ENCODE measurements around the gene INPP1.
A peak's percentile ranks its signal among the peaks of the same experiment; 100 is the strongest.

The INPP1 gene

DNA sequence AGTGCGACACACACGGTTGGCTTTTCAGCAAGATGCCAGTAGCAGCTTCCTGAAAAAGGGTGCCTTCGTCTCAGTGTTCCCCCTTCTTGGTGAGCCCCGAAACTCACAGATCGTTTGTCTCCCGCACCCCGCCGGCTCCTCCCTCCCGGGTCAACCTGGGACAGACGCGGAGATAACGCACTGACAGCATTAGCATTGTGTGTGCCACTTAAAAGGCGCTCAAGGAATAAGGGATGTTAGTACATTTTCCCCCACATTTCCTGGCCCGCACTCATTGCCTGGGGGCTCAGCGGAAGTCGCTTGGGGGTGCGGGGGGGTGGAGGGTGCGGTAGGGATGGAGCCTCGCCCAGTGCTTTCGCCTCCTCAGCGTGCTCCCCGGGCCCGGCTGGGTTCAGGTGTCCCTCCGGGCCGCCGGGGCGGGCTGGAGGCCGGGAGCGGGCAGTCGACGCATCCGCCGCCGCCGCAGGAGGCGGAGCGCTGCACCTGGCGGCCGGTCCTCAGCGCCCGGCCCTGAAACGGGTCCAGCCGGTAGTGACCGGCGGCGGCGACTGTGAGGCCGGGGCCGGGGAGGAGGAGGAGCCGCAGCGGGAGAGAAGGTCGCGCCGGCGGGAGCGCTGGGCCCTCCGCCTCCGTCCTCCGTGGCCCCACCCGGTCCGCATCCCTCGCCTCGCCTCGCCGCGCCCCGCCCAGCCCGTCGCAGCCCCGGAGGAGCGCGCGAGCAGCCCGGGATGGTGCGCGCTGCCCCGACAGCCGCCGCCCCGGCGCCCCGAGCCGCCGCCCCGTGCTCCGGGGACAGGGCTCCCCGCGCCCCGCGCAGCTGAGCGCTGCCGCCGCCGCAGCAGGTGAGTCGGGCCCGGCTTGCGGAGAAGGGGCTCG is 64.5 kb downstream of the INPP1 start, which contains the start of gene MFSD6:
Gene MFSD6 (plus strand): TSS at position 694 of the 876 bp plus-strand sequence. CDS start 27,675 bp downstream, outside the sequence.
- DNase-seq (ENCODE audit: low read depth in 1 of 2, low spot score in 1 of 2): peak; percentile 34 to 46

DNA sequence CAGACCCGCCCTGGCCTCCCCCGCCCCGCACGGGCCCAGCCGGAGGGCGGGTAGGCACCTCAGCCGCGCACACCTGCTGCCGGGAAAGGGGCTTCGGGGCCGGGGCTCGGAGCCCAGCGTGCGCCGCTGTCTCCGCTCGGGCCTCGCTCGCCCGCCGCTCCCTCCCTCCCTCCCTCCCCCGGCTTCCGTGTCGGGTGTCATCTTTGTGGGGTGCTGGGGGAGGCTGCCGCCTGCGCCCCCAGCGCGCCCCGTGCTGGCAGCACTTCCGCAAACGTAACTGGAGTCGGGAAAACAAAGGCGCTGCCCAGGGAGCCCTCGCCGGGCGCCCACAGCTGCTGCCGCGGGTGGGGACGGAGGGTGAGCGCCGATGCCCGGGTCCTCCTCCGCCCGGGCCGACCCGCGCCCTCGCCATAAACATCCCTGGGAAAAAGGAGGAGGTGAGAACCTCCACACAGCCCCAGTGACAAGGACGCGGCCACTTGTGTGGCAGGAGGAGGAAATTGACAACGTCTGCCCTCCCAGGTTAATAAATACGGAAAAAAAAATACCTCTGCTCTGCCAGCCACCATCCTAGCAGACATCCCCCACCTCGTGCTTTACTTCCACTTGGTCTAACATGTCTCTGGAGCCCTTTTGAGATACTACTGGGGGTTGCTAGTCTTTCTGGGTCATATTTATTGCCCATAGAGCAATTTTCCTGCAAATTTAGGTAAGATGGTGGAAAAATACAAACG is 65.3 kb downstream of the INPP1 start:
- peak; percentile 54 to 64 for DNase-seq (ENCODE audit: low read depth in 1 of 2, low spot score in 1 of 2)

DNA sequence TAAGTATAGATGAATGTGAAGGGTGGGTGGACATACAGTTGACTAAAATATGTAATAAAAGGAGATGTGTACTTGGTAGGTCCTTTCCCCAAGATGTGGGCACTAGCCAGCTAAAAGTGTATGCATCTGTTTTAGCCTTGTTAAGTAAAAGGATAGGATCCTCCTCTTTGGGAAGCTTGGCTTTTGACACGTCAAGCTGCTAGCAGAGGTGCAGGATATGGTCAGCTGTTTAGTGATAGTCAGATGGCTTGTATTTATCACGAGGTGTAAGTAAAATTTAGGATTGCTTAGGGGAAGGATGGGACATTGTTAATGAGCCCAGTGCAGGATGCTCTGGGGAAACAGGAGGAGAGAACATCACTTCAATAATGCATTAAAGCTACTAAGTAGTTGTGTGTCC is 66.2 kb downstream of the INPP1 start:
- no peak for DNase-seq (ENCODE audit: low read depth in 1 of 2, low spot score in 1 of 2)

DNA sequence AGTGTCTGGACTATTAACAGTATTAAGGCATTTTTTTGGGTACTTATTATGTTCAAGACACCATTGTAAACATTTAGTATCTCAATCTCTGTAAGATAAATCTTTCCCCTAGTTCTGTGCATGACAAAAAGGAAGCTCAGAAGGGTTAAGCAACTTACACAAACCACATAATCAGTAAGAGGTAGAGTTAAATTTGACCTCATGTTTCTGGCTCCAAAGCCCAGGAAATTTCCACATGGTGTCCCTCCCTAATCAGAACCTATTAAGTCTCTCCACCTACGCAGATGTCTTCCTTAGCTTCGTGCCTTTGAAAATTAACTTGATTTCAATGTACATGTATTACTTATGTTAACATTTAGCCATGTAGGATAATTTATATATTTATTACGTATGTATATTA is 66.8 kb downstream of the INPP1 start:
- DNase-seq (ENCODE audit: low read depth in 1 of 2, low spot score in 1 of 2): no peak

DNA sequence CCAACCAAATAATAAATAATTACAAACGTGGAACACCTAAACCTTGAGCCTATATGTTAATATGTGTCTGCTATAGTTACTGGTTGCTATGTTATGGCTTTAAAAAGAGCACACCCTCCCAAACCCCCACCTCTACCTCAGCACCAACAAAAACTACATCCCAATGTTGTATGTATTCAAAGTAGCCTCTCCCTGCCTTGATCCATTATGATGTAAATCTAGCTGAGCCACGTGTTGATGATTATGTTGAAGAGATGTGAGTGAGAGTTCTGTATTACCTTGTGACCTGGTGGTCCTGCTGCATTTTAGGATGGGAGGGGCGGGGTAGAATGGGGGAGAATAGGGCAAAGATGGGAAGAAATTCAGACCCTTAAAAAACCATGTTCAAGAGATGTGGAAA is 69.6 kb downstream of the INPP1 start:
- DNase-seq (ENCODE audit: low read depth in 1 of 2, low spot score in 1 of 2): no peak

DNA sequence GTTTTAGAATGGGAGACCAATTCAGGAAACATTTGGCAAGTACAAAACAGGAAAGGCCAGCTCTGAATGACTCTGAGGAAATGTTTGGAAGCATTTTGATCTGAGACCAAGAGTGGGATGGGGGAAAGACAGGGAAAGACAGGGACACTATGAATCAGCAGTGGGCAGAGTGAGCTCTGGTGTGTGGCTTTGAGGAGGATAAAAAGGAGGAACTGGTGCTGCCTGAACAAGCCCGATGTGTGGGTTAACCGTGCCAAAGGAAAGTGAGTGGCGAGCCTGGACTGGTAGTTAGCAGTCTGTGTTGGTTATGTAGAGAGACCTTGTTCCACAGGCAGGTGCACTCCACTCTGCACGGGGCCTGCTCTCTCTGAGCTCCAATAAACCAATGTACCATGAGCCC is 70.0 kb downstream of the INPP1 start:
- DNase-seq (ENCODE audit: low read depth in 1 of 2, low spot score in 1 of 2): no peak

DNA sequence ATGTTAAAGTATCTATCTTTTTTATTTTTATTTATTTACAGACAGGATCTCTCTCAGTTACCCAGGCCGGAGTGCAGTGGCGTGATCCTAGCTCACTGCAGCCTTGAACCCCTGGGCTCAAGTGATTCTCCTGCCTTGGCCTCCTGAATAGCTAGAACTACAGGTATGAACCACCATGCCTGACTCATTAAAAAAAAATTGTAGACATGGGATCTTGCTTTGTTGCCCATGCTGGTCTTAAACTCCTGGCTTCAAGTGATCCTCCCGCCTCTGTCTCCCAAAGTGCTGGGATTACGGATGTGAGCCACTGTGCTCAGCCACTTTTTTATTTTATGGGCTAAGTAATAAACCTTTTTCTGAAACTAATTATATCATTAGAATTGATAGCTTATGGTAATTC is 71.9 kb downstream of the INPP1 start:
- no peak for DNase-seq (ENCODE audit: low read depth in 1 of 2, low spot score in 1 of 2)

DNA sequence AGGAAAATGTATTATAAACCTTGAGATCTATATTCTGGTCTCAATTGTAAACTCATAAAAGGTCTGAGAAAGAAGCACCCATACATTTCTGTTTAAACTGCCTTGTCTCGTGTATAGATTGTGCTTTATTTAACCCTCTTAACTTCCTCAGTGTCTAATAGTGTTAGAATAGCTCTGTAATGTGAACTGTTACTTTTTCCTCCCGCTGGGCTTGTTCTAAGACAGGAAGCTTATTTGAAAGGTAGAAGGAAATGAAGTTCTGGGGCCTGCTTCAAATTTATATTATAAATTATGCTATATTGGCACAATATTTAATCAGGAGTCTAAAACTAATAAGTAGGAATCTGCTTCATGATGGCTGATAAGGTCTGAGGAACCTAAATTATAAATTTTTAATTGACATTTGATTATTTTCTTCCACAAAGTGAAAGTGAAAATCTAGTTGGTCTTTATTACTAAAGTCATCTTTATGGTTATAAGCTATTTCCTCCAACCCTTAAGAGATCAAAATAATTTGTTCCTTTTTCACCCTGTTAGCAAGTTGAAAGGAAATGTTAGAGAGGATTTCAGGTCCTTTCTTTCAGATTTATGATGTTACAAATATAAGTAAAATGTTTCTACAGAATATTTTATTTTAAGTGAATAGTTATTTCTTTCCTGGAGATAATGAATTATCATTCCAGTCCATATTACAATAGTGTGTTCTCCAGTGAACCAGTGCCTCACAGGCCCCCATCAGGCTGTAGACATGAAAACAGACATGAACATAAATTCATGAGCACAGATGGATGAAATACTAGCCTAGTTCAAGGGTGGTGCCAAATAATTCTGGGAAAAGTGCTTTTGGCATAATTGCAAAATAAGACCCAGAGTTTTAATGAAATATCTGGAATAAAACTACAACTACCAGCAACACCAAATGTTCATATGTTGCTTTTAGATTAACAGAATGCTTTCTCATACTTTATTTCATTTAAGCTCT is 72.7 kb downstream of the INPP1 start:
- DNase-seq (ENCODE audit: low read depth in 1 of 2, low spot score in 1 of 2): no peak

DNA sequence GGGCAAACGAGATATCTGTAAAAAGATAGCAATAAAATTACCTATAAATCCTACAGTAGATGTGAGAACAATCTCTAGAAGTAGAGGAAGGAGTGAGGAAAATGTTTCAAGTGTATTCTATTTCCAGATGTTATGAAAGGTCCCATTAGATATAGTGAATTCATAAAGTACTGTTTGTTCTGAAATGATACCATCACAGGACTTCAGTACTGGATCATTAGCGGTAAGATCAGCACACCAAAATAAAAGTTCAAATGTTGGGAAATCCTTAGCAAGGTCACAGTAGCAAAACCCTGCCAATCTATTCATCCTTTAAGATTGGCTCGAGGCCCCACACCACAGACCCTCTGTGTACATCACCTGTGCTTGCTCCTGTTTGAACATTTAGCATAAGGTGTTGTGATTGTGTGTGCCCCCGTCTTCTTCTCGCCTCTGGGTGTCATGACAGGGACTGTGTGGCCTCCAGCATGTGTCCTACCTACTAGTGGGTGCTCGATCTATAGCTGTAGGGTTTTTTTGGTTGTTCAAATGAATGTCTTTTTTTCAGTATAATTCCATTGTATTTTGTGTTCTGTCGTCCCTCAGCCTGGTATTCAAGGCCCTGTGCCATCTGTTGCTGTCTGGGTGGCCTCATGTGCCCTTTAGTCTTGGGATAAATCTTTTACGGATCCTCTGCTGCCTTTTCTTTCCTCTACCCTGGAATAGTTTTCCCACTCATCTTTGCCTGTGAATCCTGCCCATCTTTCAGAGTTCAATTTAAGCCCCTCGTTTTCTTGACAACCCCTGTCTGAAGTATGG is 73.9 kb downstream of the INPP1 start:
- DNase-seq (ENCODE audit: low read depth in 1 of 2, low spot score in 1 of 2): no peak

DNA sequence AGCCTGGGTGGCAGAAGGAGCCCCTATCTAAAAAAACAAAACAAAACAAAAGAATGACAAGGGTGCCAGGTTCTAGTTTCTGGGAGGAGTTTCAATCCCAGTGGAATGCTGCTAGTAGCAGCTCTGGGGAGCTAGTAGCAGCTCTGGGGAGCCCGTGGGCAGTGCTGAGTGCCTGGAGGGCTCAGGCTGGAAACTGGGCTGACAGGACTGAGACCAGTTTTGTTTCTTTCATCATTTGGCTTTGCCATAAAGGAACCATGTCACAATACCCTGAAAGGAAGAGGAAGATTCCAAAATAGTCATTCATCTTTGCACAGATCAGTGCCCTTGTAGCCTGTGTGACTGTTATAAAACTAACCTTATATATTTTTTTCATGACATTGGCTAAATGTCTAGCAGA is 75.3 kb downstream of the INPP1 start:
- DNase-seq (ENCODE audit: low read depth in 1 of 2, low spot score in 1 of 2): no peak

DNA sequence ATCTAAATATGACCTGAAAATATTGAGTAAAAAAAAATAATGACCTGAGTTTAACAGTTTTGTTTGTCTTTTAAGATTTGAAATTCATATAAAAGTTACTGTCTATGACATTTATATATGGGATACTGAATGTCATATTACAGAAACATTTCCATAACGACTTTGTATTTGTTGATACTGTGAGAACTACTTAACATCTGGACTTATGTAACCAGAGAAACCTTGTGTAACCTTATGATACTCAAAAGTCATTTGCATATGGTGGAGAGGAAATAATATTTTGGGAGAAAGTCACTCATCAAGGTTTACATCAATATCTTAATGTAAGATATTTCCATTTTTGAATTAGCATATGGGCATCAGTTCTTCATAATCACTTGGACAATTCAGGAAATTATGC is 77.4 kb downstream of the INPP1 start:
- DNase-seq (ENCODE audit: low read depth in 1 of 2, low spot score in 1 of 2): no peak

Data from activated T-helper 1 cell treated with anti-CD3 and anti-CD28 coated beads, Interleukin-2, amount 50 U/mL, for 16 hours (primary cell).